ENCODE results near the gene CGB7.
"Not testable (repeated sequence)": the region's sequence is repeated elsewhere in the genome, so short reads cannot be mapped to it uniquely, and the experiment has no call there.

The CGB7 gene

GRCh38 chr19:49070416-49070815, 12.9 kb upstream of the CGB7 start:
- Histone ChIP-seq H3K36me3 (ENCODE audit: insufficient read depth, low read depth, low read length) (no peaks in the 10 kb centered on the region), H3K9ac (ENCODE audit: low read depth, low read length) (no peak overlapping the region), H3K27me3 (ENCODE audit: insufficient read depth, low read length) (peaks cover 88% of the 10 kb centered on the region), H3K4me3 (ENCODE audit: low read length) (no peak overlapping the region), H3K9me3 (ENCODE audit: insufficient read depth, low read depth, low read length) (no peaks in the 10 kb centered on the region), H3K27ac (ENCODE audit: low read length) (no peak overlapping the region), H3K4me1 (ENCODE audit: insufficient read depth, low read length) (peaks cover 11% of the 10 kb centered on the region)

- Histone ChIP-seq H3K9me3 (ENCODE audit: insufficient read depth, low read depth, low read length) (no peaks in the 10 kb centered on the region), H3K27me3 (ENCODE audit: insufficient read depth, low read length) (peaks cover 88% of the 10 kb centered on the region)
Measured at GRCh38 chr19:49069026-49069425, 11.5 kb upstream of the CGB7 start.

GRCh38 chr19:49067554-49067953, 10.0 kb upstream of the CGB7 start:
- peaks cover 75% of the 10 kb centered on the region for H3K27me3 ChIP-seq (ENCODE audit: insufficient read depth, low read length)
- no peaks in the 10 kb centered on the region for H3K9me3 ChIP-seq (ENCODE audit: insufficient read depth, low read depth, low read length)
- peaks cover 17% of the 10 kb centered on the region for H3K4me1 ChIP-seq (ENCODE audit: insufficient read depth, low read length)
- H3K4me3 ChIP-seq (ENCODE audit: low read length), result no peak overlapping the region
- no peak overlapping the region for H3K27ac ChIP-seq (ENCODE audit: low read length)
- H3K36me3 ChIP-seq (ENCODE audit: insufficient read depth, low read depth, low read length), result no peaks in the 10 kb centered on the region
- H3K9ac ChIP-seq (ENCODE audit: low read depth, low read length), result no peak overlapping the region

More at GRCh38 chr19:49069026-49069425, 11.5 kb upstream of the CGB7 start:
- Histone ChIP-seq H3K4me1 (ENCODE audit: insufficient read depth, low read length) (peaks cover 15% of the 10 kb centered on the region), H3K9ac (ENCODE audit: low read depth, low read length) (no peak overlapping the region), H3K4me3 (ENCODE audit: low read length) (no peak overlapping the region), H3K27ac (ENCODE audit: low read length) (no peak overlapping the region), H3K36me3 (ENCODE audit: insufficient read depth, low read depth, low read length) (no peaks in the 10 kb centered on the region)

- Histone ChIP-seq H3K9ac (ENCODE audit: low read depth, low read length) (no peak overlapping the region), H3K4me3 (ENCODE audit: low read length) (no peak overlapping the region), H3K36me3 (ENCODE audit: insufficient read depth, low read depth, low read length) (no peaks in the 10 kb centered on the region), H3K27me3 (ENCODE audit: insufficient read depth, low read length) (peaks cover 63% of the 10 kb centered on the region), H3K27ac (ENCODE audit: low read length) (no peak overlapping the region), H3K9me3 (ENCODE audit: insufficient read depth, low read depth, low read length) (no peaks in the 10 kb centered on the region), H3K4me1 (ENCODE audit: insufficient read depth, low read length) (peaks cover 17% of the 10 kb centered on the region)
Measured at GRCh38 chr19:49065905-49066512, 8.5 kb upstream of the CGB7 start.

- no peaks in the 10 kb centered on the region for H3K9me3 ChIP-seq (ENCODE audit: insufficient read depth, low read depth, low read length)
- H3K9ac ChIP-seq (ENCODE audit: low read depth, low read length), result peak within 1 kb of the TSS; percentile 45
- no peaks in the 10 kb centered on the region for H3K36me3 ChIP-seq (ENCODE audit: insufficient read depth, low read depth, low read length)
- H3K27me3 ChIP-seq (ENCODE audit: insufficient read depth, low read length), result peaks cover 55% of the 10 kb centered on the region
- peaks cover 17% of the 10 kb centered on the region for H3K4me1 ChIP-seq (ENCODE audit: insufficient read depth, low read length)
- H3K4me3 ChIP-seq (ENCODE audit: low read length), result peak within 1 kb of the TSS; percentile 48; the same call in 1 of the 2 replicates
- H3K27ac ChIP-seq (ENCODE audit: low read length), result no peak within 1 kb of the TSS
Measured at GRCh38 chr19:49064768-49065611, 7.4 kb upstream of the CGB7 start, which contains the start of gene NTF4. Gene NTF4 (minus strand): TSS chr19:49064818. CDS start chr19:49061997, 2,821 bp downstream.

- H3K27ac ChIP-seq (ENCODE audit: low read length), result no peak overlapping the region
- peaks cover 52% of the 10 kb centered on the region for H3K27me3 ChIP-seq (ENCODE audit: insufficient read depth, low read length)
- no peaks in the 10 kb centered on the region for H3K36me3 ChIP-seq (ENCODE audit: insufficient read depth, low read depth, low read length)
- H3K9me3 ChIP-seq (ENCODE audit: insufficient read depth, low read depth, low read length), result no peaks in the 10 kb centered on the region
- no peak overlapping the region for H3K9ac ChIP-seq (ENCODE audit: low read depth, low read length)
- peak overlapping the region; percentile 48; the same call in 1 of the 2 replicates for H3K4me3 ChIP-seq (ENCODE audit: low read length)
- H3K4me1 ChIP-seq (ENCODE audit: insufficient read depth, low read length), result peaks cover 17% of the 10 kb centered on the region
Measured at GRCh38 chr19:49064029-49064629, 6.6 kb upstream of the CGB7 start.

GRCh38 chr19:49061445-49061844, 3.9 kb upstream of the CGB7 start:
- no peak overlapping the region for H3K9ac ChIP-seq (ENCODE audit: low read depth, low read length)
- H3K9me3 ChIP-seq (ENCODE audit: insufficient read depth, low read depth, low read length), result no peaks in the 10 kb centered on the region
- peaks cover 54% of the 10 kb centered on the region for H3K27me3 ChIP-seq (ENCODE audit: insufficient read depth, low read length)
- peaks cover 20% of the 10 kb centered on the region for H3K4me1 ChIP-seq (ENCODE audit: insufficient read depth, low read length)
- no peaks in the 10 kb centered on the region for H3K36me3 ChIP-seq (ENCODE audit: insufficient read depth, low read depth, low read length)
- H3K27ac ChIP-seq (ENCODE audit: low read length), result no peak overlapping the region
- no peak overlapping the region for H3K4me3 ChIP-seq (ENCODE audit: low read length)

- no peak overlapping the region for H3K27ac ChIP-seq (ENCODE audit: low read length)
- H3K9ac ChIP-seq (ENCODE audit: low read depth, low read length), result no peak overlapping the region
- H3K9me3 ChIP-seq (ENCODE audit: insufficient read depth, low read depth, low read length), result no peaks in the 10 kb centered on the region
- H3K36me3 ChIP-seq (ENCODE audit: insufficient read depth, low read depth, low read length), result no peaks in the 10 kb centered on the region
- peaks cover 54% of the 10 kb centered on the region for H3K27me3 ChIP-seq (ENCODE audit: insufficient read depth, low read length)
- H3K4me1 ChIP-seq (ENCODE audit: insufficient read depth, low read length), result peaks cover 15% of the 10 kb centered on the region
- no peak overlapping the region for H3K4me3 ChIP-seq (ENCODE audit: low read length)
Measured at GRCh38 chr19:49061000-49061399, 3.5 kb upstream of the CGB7 start.

- H3K9ac ChIP-seq (ENCODE audit: low read depth, low read length), result no peak overlapping the region
- peaks cover 6% of the 10 kb centered on the region; the same call in 1 of the 2 replicates for H3K4me1 ChIP-seq (ENCODE audit: insufficient read depth, low read length)
- no peaks in the 10 kb centered on the region for H3K9me3 ChIP-seq (ENCODE audit: insufficient read depth, low read depth, low read length)
- H3K27me3 ChIP-seq (ENCODE audit: insufficient read depth, low read length), result peaks cover 56% of the 10 kb centered on the region
- no peak overlapping the region for H3K4me3 ChIP-seq (ENCODE audit: low read length)
- H3K36me3 ChIP-seq (ENCODE audit: insufficient read depth, low read depth, low read length), result no peaks in the 10 kb centered on the region
- H3K27ac ChIP-seq (ENCODE audit: low read length), result no peak overlapping the region
Measured at GRCh38 chr19:49059053-49059452, 1.5 kb upstream of the CGB7 start.

- Histone ChIP-seq H3K27ac (ENCODE audit: low read length) (no peak overlapping the region), H3K4me1 (ENCODE audit: insufficient read depth, low read length) (0 out of 2 replicates have a peak, but pooled peaks cover 3% of the 10 kb centered on the region), H3K9me3 (ENCODE audit: insufficient read depth, low read depth, low read length) (no peaks in the 10 kb centered on the region), H3K27me3 (ENCODE audit: insufficient read depth, low read length) (peaks cover 53% of the 10 kb centered on the region), H3K4me3 (ENCODE audit: low read length) (no peak overlapping the region), H3K36me3 (ENCODE audit: insufficient read depth, low read depth, low read length) (no peaks in the 10 kb centered on the region), H3K9ac (ENCODE audit: low read depth, low read length) (no peak overlapping the region)
Measured at GRCh38 chr19:49058562-49058961, 1.0 kb upstream of the CGB7 start.

GRCh38 chr19:49056902-49057596, 500 bp downstream of the CGB7 start:
- H3K27ac ChIP-seq (ENCODE audit: low read length); H3K4me1 ChIP-seq (ENCODE audit: insufficient read depth, low read length); H3K36me3 ChIP-seq (ENCODE audit: insufficient read depth, low read depth, low read length); H3K9me3 ChIP-seq (ENCODE audit: insufficient read depth, low read depth, low read length); H3K9ac ChIP-seq (ENCODE audit: low read depth, low read length): not testable (repeated sequence)
- Histone ChIP-seq H3K4me3 (ENCODE audit: low read length) (peak overlapping the region; percentile 65), H3K27me3 (ENCODE audit: insufficient read depth, low read length) (peaks cover 53% of the 10 kb centered on the region)
